DMS114 treated with DMSO at 0.1 percent for 48 hours (cell line): ENCODE measurements around the gene EPB41.
A peak's percentile ranks its signal among the peaks of the same experiment; 100 is the strongest.
"Not testable (repeated sequence)": the region's sequence is repeated elsewhere in the genome, so short reads cannot be mapped to it uniquely, and the experiment has no call there.

Experiments
- DNase-seq: peaks from one replicate; lab custom pipeline; 2025; ENCODE audit not compliant: unreplicated experiment; lab: John Stamatoyannopoulos, UW

EPB41 gene

GRCh38 chr1:29099286-29099685 lies 184.9 kb downstream of the EPB41 start:
- DNase-seq: no peak

DNA sequence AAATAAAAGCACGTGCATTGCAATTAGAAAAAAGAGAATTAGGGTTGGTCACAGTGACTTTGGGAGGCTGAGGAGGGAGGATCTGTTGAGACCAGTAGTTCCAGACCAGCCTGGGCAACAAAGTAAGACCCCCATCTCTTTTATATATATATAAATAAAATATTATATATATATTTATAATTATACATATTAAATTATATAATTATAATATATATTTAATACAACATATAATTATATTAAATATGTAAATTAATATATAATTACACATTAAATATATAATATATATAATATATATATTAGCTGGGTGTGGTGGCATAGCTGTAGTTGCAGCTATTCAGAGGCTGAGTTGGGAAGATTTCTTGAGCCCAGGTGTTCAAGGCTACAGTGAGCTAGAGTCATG lies 186.1 kb downstream of the EPB41 start:
- no peak for DNase-seq

- no peak for DNase-seq
These were observed 191.5 kb downstream of the EPB41 start for GRCh38 chr1:29105822-29106221.

- not testable (repeated sequence) for DNase-seq
These were observed 193.7 kb downstream of the EPB41 start for GRCh38 chr1:29108041-29108440.

GRCh38 chr1:29112705-29113412 lies 198.5 kb downstream of the EPB41 start:
- no peak for DNase-seq

GRCh38 chr1:29113413-29114117 lies 199.2 kb downstream of the EPB41 start:
- DNase-seq: no peak

- no peak for DNase-seq
These were observed 200.3 kb downstream of the EPB41 start for GRCh38 chr1:29114654-29115053.

- no peak for DNase-seq
These were observed 203.0 kb downstream of the EPB41 start for GRCh38 chr1:29117381-29117780.

DNA sequence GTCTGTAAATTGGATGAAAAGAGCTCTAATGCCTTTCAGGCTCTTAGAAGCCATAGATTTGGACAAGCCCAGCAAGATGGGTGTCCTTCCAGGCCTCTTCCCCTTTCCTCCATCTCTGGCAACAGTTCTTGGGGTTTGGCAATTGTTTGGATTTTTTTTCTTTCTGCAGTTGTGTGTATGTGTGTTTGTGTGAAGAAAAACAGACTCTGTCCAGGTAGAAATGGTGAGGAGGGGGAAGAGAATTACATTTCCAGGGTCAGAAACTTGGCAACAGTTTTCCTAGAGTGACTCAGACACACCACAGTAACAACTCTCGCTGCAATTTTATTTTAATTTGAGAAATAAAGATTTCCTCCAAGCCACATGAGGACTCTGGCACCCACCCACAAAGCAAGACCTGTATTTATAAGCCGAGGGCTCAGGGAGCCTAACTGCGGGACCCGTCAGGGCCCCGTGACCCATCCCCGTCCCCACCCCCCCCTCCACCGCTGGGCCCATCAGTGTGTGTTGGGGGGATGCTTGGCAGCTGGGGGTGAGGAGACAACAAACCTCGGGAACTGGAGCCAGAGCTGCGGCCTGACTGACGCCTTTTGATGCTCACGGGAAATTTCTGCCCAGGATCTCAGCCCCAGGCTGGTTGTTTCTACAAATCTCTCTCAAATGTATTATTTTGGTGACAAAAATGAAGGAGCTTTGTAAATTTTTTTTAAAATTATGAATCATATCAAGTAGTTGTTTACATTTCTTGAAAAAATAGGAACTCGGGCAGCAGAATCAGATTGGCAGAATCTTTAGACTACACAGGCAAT lies 205.0 kb downstream of the EPB41 start:
- no peak for DNase-seq

GRCh38 chr1:29120367-29120766 lies 206.0 kb downstream of the EPB41 start:
- DNase-seq: no peak

DNA sequence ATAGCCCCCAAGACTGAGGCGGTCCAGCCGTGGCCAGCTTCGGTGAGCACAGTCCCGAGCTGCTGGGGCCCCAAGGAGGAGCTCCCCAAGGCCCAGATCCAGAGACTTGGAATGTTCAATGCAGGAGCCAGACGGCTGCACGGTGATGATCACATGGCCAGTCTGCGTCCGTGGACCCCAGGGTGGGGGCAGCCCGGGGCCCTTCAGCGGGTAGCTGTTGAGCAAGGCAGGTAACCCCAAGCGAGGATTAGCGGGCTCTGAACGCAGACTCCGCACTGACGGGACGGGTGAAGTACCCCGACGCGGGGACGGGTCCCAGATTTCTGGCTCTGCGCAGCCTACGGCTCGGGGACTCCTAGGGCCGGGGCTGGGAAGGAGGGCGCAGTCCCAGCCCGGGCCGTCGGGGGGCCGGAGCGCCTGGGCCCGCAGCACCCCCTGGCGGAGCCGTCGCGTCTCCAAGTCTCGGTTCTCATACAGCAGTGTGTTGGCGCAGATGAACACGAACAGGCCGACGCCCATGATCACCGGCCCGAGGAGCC lies 206.6 kb downstream of the EPB41 start:
- peak; percentile 52 for DNase-seq

DNA sequence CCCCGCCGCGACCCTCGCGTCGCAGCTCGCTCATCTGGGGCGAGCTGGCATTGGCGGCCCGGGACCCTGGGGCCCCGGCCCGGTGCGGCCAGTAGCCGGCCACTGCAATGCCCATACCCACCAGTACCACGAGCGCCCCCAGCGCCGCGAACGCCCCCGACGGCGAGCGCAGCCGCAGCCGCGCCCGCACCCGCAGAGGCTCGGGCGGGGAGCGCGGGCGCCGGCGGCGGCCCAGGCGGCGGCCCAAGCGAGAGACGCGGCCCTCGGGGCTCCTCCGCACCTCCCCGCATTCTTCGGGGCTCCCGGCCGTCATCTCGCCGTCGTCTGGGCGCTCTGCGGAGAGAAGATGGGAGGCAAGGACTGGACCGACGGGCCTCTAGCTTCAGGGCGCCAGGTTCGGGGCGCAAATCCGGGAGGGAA lies 207.2 kb downstream of the EPB41 start:
- DNase-seq: no peak

GRCh38 chr1:29121936-29122681 lies 207.7 kb downstream of the EPB41 start:
- DNase-seq: no peak

GRCh38 chr1:29122682-29123052 lies 208.3 kb downstream of the EPB41 start:
- no peak for DNase-seq

GRCh38 chr1:29123053-29123886 lies 208.9 kb downstream of the EPB41 start:
- DNase-seq: no peak

GRCh38 chr1:29123887-29124365 lies 209.6 kb downstream of the EPB41 start, which contains the start of gene TMEM200B:
Gene TMEM200B, minus strand, starts transcription at chr1:29123903. Its CDS starts 2,075 bp downstream, at chr1:29121828.
- DNase-seq: no peak

DNA sequence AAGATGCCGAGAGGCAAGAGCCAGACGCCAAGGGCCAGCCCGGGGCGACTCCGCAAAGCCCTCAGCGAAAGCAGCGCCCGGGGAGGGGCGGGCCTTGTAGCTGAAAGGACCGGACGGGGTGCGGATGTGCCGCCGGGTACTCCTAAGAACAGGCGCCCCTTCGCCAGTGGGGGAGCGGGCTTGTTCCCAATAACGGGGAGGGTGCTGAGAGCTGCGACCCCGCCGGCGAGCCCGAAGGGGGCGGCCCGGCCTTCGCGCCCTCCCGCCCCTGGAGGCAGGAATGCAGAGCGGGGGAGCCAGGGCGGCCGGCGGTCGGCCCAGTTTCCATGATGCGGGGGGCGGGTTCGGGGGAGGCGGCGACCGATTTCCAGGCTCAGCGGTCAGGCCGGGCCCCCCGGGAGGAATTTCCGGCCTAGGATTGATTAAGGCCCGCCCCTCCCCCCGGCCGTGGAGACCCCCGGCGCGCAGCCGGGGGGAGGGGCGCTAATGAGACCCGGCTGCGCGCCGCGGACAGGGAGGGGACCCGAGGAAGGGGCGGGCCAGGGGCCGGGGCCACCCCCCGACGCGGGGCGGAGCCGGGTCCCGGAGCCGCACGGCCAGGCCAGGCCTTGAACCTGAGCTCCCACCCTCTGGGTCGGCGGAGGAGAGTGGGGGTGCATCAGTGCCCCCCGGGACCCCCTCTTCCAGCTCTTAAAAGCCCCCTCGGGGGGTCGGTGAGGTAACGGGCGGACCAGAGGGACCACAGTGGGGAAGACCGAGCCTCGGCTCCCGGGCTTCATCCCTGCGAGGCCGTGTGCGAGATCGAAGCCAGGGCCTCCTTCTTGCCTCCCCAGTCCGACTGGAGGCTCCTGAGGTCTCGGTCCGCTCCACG lies 210.2 kb downstream of the EPB41 start:
- peak; percentile 32 for DNase-seq

GRCh38 chr1:29125237-29125641 lies 210.9 kb downstream of the EPB41 start:
- DNase-seq: no peak

DNA sequence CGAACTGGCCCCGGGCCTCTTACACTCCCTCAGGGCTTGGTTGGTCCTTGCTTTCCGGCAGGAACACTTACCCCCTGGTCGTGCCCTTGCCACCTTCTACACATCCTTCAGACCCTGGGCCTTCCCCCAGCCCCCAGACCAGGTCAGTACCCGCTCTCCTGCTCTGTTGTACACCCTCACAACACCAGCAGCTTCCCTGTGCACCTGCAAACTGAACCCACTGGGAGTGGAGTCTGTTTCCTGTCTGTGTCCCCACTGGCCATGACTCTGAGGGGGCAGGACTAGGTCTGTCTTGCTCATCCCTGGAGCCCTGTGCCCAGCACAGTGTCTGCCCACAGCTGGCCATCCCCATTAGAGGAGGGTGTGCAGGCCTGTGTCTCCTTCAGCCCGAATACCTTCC lies 211.4 kb downstream of the EPB41 start:
- DNase-seq: no peak
